ENCODE results near the gene TM2D1.

DNA sequence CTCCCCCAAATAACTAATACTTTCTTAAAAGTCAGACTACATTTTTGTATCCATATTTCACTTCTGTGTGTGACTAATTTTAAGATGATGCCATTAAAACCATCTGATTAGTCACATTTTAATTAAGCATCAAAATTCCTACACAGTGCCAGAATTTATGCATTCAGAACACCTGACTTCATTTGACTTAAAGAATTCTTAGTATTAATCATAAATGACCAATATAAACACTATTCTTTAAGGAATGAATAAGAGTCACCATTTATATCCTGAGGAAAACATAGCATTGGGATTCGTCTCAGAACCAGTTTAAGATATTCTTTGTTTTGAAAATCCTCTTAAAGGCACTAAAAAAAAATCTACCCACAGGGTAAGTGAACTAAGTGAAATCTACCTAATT lies 37.0 kb downstream of the TM2D1 start:
- TF ChIP-seq, protein P1, sequence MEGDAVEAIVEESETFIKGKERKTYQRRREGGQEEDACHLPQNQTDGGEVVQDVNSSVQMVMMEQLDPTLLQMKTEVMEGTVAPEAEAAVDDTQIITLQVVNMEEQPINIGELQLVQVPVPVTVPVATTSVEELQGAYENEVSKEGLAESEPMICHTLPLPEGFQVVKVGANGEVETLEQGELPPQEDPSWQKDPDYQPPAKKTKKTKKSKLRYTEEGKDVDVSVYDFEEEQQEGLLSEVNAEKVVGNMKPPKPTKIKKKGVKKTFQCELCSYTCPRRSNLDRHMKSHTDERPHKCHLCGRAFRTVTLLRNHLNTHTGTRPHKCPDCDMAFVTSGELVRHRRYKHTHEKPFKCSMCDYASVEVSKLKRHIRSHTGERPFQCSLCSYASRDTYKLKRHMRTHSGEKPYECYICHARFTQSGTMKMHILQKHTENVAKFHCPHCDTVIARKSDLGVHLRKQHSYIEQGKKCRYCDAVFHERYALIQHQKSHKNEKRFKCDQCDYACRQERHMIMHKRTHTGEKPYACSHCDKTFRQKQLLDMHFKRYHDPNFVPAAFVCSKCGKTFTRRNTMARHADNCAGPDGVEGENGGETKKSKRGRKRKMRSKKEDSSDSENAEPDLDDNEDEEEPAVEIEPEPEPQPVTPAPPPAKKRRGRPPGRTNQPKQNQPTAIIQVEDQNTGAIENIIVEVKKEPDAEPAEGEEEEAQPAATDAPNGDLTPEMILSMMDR (IDR thresholded peaks at IDR 0.05), result no peak
- no peak for TF ChIP-seq NR3C1 (IDR thresholded peaks at IDR 0.05)
- TF ChIP-seq EP300 (IDR thresholded peaks at IDR 0.05), result no peak
- no peak for TF ChIP-seq GATA3 (IDR thresholded peaks at IDR 0.05; ENCODE audit: borderline replicate concordance)
- TF ChIP-seq SREBF2 (IDR thresholded peaks at IDR 0.05), result no peak
- TF ChIP-seq POLR2AphosphoS2 (conservative IDR thresholded peaks at IDR 0.05; ENCODE audit: low read length), result no peak
- TF ChIP-seq, protein P2, sequence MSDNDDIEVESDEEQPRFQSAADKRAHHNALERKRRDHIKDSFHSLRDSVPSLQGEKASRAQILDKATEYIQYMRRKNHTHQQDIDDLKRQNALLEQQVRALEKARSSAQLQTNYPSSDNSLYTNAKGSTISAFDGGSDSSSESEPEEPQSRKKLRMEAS (IDR thresholded peaks at IDR 0.05), result no peak
- no peak for TF ChIP-seq CBX8 (IDR thresholded peaks at IDR 0.05)
- TF ChIP-seq JUNB (IDR thresholded peaks at IDR 0.05), result no peak
- TF ChIP-seq CHD2 (IDR thresholded peaks at IDR 0.05; ENCODE audit: low read length, partially characterized antibody), result no peak
- TF ChIP-seq, protein P3, sequence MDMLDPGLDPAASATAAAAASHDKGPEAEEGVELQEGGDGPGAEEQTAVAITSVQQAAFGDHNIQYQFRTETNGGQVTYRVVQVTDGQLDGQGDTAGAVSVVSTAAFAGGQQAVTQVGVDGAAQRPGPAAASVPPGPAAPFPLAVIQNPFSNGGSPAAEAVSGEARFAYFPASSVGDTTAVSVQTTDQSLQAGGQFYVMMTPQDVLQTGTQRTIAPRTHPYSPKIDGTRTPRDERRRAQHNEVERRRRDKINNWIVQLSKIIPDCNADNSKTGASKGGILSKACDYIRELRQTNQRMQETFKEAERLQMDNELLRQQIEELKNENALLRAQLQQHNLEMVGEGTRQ (IDR thresholded peaks at IDR 0.05), result no peak
- no peak for TF ChIP-seq JUN (IDR thresholded peaks at IDR 0.05)

Data from A549 (cell line).